Activated naive CD8-positive, alpha-beta T cell (primary cell): Measurements from ENCODE around the gene SCGB1C1.
A peak's percentile ranks its signal among the peaks of the same experiment; 100 is the strongest.
"Not testable (repeated sequence)": the region's sequence is repeated elsewhere in the genome, so short reads cannot be mapped to it uniquely, and the experiment has no call there.

ENCODE experiments used
- H3K27ac Mint-ChIP-seq: one replicate; pipeline ENCODE4 v1.8.0; 2021; ENCODE audit warnings: mixed read lengths
- H3K27me3 Mint-ChIP-seq: one replicate; pipeline ENCODE4 v1.8.0; 2021; ENCODE audit warnings: mixed read lengths
- H3K36me3 Mint-ChIP-seq: one replicate; pipeline ENCODE4 v1.8.0; 2021; ENCODE audit warnings: mixed read lengths
- H3K4me1 Mint-ChIP-seq: one replicate; pipeline ENCODE4 v1.8.0; 2021; ENCODE audit warnings: low read depth, mixed read lengths
- H3K4me3 Mint-ChIP-seq: one replicate; pipeline ENCODE4 v1.8.0; 2021; ENCODE audit warnings: mild to moderate bottlenecking, mixed read lengths
- H3K9me3 Mint-ChIP-seq: one replicate; pipeline ENCODE4 v1.8.0; 2021; ENCODE audit warnings: low read depth, mixed read lengths

Gene SCGB1C1

GRCh38 chr11:192674-193128, at the start of gene SCGB1C1:
Gene SCGB1C1 (plus strand): TSS chr11:193078. CDS start chr11:193100, 22 bp downstream.
- H3K36me3 Mint-ChIP-seq, H3K4me1 Mint-ChIP-seq, H3K27me3 Mint-ChIP-seq, H3K9me3 Mint-ChIP-seq: not testable (repeated sequence)
- H3K4me3 Mint-ChIP-seq: peak within 1 kb of the TSS; percentile 23
- peak within 1 kb of the TSS; percentile 34 for H3K27ac Mint-ChIP-seq

GRCh38 chr11:180242-180641, 12.6 kb upstream of the SCGB1C1 start:
- not testable (repeated sequence) for H3K4me3 Mint-ChIP-seq, H3K4me1 Mint-ChIP-seq, H3K9me3 Mint-ChIP-seq, H3K27me3 Mint-ChIP-seq, H3K36me3 Mint-ChIP-seq, H3K27ac Mint-ChIP-seq

GRCh38 chr11:189200-189783, 3.6 kb upstream of the SCGB1C1 start:
- H3K27me3 Mint-ChIP-seq, H3K27ac Mint-ChIP-seq, H3K36me3 Mint-ChIP-seq, H3K4me3 Mint-ChIP-seq, H3K4me1 Mint-ChIP-seq, H3K9me3 Mint-ChIP-seq: not testable (repeated sequence)

- H3K36me3 Mint-ChIP-seq, H3K9me3 Mint-ChIP-seq, H3K27me3 Mint-ChIP-seq, H3K4me1 Mint-ChIP-seq, H3K4me3 Mint-ChIP-seq, H3K27ac Mint-ChIP-seq: not testable (repeated sequence)
Observed at GRCh38 chr11:189843-190311, 3.0 kb upstream of the SCGB1C1 start.

DNA sequence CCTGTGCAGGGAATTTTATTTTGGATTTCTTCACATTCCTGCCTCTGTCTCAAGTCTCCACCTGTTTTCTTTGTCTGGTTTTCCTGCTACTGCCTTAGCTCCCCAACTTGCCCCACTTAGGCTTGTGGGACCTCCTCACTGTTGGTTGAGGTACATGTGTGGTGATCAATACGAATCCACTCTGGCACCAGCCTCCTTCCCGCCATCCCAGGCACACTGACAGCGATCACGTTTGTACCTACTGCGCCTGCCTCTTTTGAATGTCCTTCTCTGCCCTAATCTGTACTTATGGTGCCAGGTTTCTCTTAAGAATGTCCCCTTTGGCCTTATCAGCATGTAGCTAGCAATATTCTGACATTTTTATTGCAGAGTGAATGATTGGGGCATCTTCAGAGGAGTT, 2.3 kb upstream of the SCGB1C1 start:
- H3K4me3 Mint-ChIP-seq, H3K27me3 Mint-ChIP-seq, H3K9me3 Mint-ChIP-seq, H3K27ac Mint-ChIP-seq, H3K4me1 Mint-ChIP-seq, H3K36me3 Mint-ChIP-seq: not testable (repeated sequence)

DNA sequence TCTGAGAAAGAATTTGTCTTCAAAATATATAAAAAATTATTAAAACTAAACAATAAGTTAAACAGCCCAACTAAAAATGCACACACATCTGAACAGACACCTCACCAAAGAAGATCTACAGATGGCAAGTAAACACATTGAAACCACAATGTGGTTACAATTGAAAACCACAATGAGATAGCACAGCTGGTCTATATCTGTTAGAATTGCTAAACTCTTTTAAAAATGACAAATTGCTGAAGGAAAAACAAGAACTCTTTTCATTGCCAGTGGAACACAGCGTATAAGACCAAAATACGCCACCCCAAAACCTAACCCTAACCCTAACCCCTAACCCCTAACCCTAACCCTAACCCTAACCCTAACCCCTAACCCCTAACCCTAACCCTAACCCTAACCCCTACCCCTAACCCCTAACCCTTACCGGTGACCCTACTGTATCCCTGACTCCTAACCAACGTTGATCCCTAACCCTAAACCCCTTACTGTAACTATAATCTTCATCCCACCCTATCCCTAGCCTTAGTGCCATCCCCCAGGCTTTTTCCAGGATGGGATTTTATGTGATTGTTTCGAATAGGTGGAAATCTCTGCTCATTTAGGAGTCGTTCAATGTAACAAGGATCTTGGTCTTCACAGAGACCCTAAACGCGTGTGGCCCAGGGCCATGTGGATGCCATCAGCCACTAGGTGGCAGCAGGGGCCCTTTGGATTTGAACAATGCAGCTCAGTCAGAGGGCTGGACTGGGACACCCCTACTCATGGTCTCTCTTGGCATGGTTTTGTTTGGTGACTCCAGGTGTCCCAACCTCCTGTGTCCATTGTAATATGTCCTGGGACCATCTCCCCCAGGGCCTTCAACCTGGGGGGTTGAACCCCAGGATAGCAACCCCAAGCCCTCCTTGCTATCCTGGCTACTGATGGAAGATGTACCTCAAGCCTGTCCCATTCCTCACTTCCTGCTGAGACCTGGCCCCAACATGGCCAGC, 1.1 kb upstream of the SCGB1C1 start:
- H3K4me1 Mint-ChIP-seq, H3K27me3 Mint-ChIP-seq, H3K9me3 Mint-ChIP-seq, H3K36me3 Mint-ChIP-seq: not testable (repeated sequence)
- Mint-ChIP-seq H3K27ac (peak overlapping the region; percentile 34), H3K4me3 (peak overlapping the region; percentile 23)

DNA sequence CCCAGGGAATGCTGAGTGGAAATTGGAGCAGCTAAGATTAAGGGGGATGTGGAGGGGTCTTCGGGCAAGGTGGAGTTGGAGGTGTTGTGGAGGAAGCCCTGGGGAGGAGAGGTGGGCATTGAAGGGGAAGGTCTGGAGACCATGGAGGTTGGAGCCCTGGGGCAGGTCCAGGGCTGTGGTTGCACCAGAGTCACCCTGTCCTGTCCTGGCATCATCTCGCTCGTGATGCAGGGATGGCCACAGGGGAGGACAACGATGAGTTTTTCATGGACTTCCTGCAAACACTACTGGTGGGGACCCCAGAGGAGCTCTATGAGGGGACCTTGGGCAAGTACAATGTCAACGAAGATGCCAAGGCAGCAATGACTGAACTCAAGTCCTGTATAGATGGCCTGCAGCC, 603 bp downstream of the SCGB1C1 start:
- H3K9me3 Mint-ChIP-seq, H3K4me3 Mint-ChIP-seq, H3K36me3 Mint-ChIP-seq, H3K4me1 Mint-ChIP-seq, H3K27me3 Mint-ChIP-seq, H3K27ac Mint-ChIP-seq: not testable (repeated sequence)

DNA sequence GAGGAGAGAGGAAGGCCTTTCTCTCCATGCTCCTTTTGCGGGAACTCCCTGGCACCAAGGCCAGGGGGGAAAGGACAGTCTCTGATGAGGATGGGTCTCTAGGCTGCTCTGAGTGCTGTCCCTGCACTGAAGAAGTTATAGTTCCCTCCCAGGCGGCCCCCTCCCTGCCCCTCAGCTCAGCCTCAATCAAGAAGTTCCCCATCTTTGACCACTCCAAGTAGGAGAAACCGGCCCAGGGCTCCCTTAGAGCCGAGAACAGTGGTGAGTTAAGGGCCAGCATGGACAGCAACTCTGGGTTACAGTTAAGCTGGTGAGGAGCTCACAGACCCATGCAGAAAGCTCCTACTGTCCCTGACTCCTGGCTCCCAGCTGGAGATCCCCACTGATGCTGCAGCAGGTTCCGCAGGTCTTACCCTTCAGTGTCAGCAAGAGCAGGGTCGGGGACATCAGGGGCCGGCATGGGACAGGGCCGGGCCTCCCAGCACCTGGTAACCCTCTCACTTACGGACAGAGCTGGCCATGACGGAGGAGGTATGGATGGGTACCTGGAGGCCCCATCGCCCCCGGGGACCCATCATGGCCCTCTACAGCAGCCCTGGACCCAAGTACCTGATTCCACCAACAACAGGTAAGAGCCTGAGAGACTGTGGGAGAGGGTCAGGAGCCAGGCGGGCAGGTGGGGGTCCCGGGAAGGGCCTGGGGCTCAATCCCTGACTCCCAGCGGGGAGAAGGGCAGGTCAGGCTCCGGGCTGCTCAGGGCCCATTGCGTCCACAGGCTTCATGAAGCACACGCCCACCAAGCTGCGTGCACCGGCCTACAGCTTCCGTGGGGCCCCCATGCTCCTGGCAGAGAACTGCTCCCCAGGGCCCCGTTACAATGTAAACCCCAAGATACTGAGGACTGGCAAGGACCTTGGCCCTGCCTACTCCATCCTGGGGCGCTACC, 4.2 kb downstream of the SCGB1C1 start:
- H3K4me1 Mint-ChIP-seq: peaks cover 12% of the 10 kb centered on the region
- no peaks in the 10 kb centered on the region for H3K36me3 Mint-ChIP-seq
- H3K27me3 Mint-ChIP-seq: no peaks in the 10 kb centered on the region
- no peak overlapping the region for H3K4me3 Mint-ChIP-seq
- no peaks in the 10 kb centered on the region for H3K9me3 Mint-ChIP-seq
- no peak overlapping the region for H3K27ac Mint-ChIP-seq

- H3K27ac Mint-ChIP-seq: no peak overlapping the region
- no peak overlapping the region for H3K4me3 Mint-ChIP-seq
- H3K27me3 Mint-ChIP-seq: no peaks in the 10 kb centered on the region
- H3K36me3 Mint-ChIP-seq: no peaks in the 10 kb centered on the region
- no peaks in the 10 kb centered on the region for H3K9me3 Mint-ChIP-seq
- peaks cover 17% of the 10 kb centered on the region for H3K4me1 Mint-ChIP-seq
Observed at GRCh38 chr11:197741-198235, 4.9 kb downstream of the SCGB1C1 start.

DNA sequence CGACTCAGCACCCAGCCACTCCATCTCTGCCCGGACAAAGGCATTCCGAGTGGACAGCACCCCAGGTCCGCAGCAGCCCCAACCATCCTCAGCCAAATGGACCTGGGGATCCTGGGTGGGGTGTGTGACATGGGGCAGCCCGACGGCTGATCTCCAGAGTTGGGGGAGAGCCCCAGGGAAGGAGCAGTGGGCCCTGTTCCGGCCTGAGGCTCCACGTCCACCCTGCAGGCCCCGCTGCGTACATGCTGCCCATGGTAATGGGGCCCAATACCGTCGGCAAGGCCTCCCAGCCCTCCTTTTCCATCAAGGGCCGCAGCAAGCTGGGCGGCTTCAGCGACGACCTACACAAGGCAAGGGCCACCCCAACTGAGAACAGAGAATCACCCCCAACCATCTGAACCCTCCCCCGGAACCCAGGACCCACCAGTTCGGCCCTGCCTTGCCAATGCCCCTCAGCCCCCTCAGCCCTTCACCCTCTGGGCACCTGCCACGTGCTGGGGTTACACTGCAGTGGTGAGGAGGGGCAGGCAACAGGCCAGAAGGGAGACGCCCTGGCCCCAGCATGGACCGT, 5.4 kb downstream of the SCGB1C1 start:
- H3K4me1 Mint-ChIP-seq: peaks cover 23% of the 10 kb centered on the region
- no peaks in the 10 kb centered on the region for H3K36me3 Mint-ChIP-seq
- no peak overlapping the region for H3K4me3 Mint-ChIP-seq
- no peaks in the 10 kb centered on the region for H3K27me3 Mint-ChIP-seq
- H3K9me3 Mint-ChIP-seq: no peaks in the 10 kb centered on the region
- H3K27ac Mint-ChIP-seq: no peak overlapping the region

DNA sequence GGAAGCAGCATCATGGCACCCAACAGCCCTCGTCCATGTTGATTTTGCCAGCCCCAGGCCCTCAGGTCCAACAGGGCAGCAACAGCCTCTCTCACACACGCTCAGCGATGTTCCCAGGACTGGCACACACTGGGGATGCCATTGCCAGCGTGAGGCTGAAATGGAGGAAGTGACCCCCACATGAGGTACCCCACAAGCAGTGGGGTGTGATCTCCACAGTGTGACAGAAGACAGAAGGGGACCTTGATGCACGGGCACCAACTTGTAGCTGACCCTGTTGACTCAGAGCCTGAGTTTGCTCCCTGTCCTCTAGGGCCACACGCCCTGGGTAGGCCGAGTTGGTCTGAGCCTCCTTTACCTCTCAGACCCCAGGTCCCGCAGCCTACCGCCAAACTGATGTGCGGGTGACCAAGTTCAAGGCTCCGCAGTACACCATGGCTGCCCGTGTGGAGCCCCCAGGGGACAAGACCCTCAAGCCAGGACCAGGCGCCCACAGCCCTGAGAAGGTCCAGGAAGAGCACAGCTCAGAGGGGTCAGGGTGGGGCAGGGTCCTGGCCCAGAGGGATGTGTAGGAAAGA, 6.2 kb downstream of the SCGB1C1 start:
- Mint-ChIP-seq H3K4me1 (peaks cover 30% of the 10 kb centered on the region), H3K27me3 (no peaks in the 10 kb centered on the region), H3K27ac (no peak overlapping the region), H3K9me3 (no peaks in the 10 kb centered on the region), H3K4me3 (no peak overlapping the region), H3K36me3 (no peaks in the 10 kb centered on the region)

- Mint-ChIP-seq H3K4me3 (no peak overlapping the region), H3K36me3 (no peaks in the 10 kb centered on the region), H3K27ac (no peak overlapping the region), H3K4me1 (peaks cover 34% of the 10 kb centered on the region), H3K27me3 (no peaks in the 10 kb centered on the region), H3K9me3 (no peaks in the 10 kb centered on the region)
Observed at GRCh38 chr11:199782-200181, 6.9 kb downstream of the SCGB1C1 start.

DNA sequence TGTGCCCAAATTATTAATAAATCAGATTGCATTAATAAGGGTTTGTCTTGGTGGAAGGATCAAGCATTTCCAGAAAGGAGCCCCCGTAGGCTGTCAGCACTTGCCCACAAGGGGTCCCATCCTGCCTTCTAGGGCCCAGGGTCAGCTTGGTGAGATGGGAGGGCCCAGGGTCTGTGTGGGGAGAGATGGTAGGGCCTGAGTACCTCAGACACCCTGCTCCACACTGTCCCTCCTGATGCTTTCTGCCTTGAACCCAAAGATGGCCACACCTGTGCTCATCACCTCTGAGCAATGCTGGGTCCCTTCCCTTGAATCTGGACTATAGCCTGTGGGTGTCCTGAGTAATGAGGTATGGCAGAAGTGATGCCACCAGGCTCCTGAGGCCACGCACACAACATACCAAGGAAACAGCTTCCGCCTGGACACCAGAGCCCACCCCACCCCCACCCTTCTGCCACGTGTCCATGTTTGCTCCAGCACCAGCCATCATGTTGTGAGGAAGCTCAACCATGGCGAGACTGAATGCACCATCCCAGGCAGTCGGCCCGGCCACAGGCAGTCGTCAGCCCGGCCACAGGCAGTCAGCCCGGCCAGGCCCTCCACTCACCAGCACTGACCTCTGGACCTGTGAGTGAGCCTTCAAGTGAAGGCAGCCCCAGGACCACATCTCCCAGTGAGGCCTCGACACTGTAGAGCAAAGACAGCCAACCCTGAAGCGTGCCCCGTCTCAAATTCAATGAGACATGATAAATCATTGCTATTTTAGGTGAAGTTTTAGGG, 7.5 kb downstream of the SCGB1C1 start:
- Mint-ChIP-seq H3K4me1 (peaks cover 37% of the 10 kb centered on the region), H3K9me3 (no peaks in the 10 kb centered on the region), H3K36me3 (no peaks in the 10 kb centered on the region), H3K27me3 (no peaks in the 10 kb centered on the region), H3K4me3 (no peak overlapping the region), H3K27ac (peak overlapping the region; percentile 22)
